K562 (cell line): ENCODE measurements around the gene WBP1. TPM values are rescaled to one million over a fixed set of nuclear protein-coding genes. Genes with fewer than 3 reads are reported as not detected.

ENCODE experiments used
- CXXC5 ChIP-seq: fragments of 250-450 bp; sonication (Bioruptor Pico); IDR thresholded peaks from 2 replicates; pipeline ENCODE4 v1.8.0; 2022; ENCODE audit warnings: inconsistent platforms, mild to moderate bottlenecking, moderate library complexity
- DDX20 ChIP-seq: fragments of 450-650 bp; IDR thresholded peaks from 2 replicates; pipeline ENCODE4 v1.6.1; 2016; ENCODE audit warnings: missing genetic modification characterization, low read depth, mild to moderate bottlenecking, missing compliant biosample characterization, moderate library complexity
- ELF1 ChIP-seq: fragments of 200-800 bp; sonication (Bioruptor generic); IDR thresholded peaks from 2 replicates; pipeline ENCODE4 v1.6.1; 2016; ENCODE audit warnings: missing genetic modification characterization, missing compliant biosample characterization
- EP300 ChIP-seq: IDR thresholded peaks from 2 replicates; pipeline ENCODE4 v1.6.1; 2012; ENCODE audit warnings: low read length, improper control_type of control experiment
- FOXJ2 ChIP-seq: fragments of 200-800 bp; sonication (Bioruptor generic); IDR thresholded peaks from 2 replicates; pipeline ENCODE4 v1.6.1; 2016; ENCODE audit warnings: missing genetic modification characterization, missing compliant biosample characterization
- HDAC1 ChIP-seq, 2 experiments: fragments of 450-650 bp; IDR thresholded peaks; 2 replicates each; pipeline ENCODE4 v1.6.1; 2016 to 2017; ENCODE audit warnings: inconsistent platforms in 1 of 2, mild to moderate bottlenecking in 1 of 2, moderate library complexity in 1 of 2
- HDAC2 ChIP-seq: fragments of 450-650 bp; IDR thresholded peaks from 2 replicates; pipeline ENCODE4 v1.6.1; 2016; ENCODE audit warnings: mild to moderate bottlenecking
- HDAC6 ChIP-seq: IDR thresholded peaks from 2 replicates; pipeline ENCODE4 v1.6.1; 2012; ENCODE audit warnings: low read depth, mild to moderate bottlenecking, control low read depth, inconsistent platforms, low read length, moderate library complexity
- ILF3 ChIP-seq: fragments of 450-650 bp; IDR thresholded peaks from 2 replicates; pipeline ENCODE4 v1.6.1; 2018; ENCODE audit warnings: antibody characterized with exemption, mild to moderate bottlenecking, moderate library complexity, borderline replicate concordance
- NELFE ChIP-seq: IDR thresholded peaks from 2 replicates; pipeline ENCODE4 v1.6.1; 2011; ENCODE audit warnings: mild to moderate bottlenecking; ENCODE audit not compliant: insufficient read depth, insufficient read length
- RAD21 ChIP-seq, 2 experiments: fragments of 250-450 bp in 1 of 2; fragments of 450-650 bp in 1 of 2; sonication (Bioruptor Pico) in 1 of 2; formaldehyde crosslinking in 1 of 2; IDR thresholded peaks in 1 of 2; conservative IDR thresholded peaks in 1 of 2; 2 replicates each; pipeline versions ENCODE4 v1.4.0 to v1.8.0; 2020 to 2022; ENCODE audit warnings: mild to moderate bottlenecking in 2 of 2, moderate library complexity in 1 of 2
- SIN3B ChIP-seq: fragments of 450-650 bp; IDR thresholded peaks from 2 replicates; pipeline ENCODE4 v1.6.1; 2017; ENCODE audit warnings: low read depth, mild to moderate bottlenecking, moderate library complexity
- SNIP1 ChIP-seq: fragments of 450-650 bp; IDR thresholded peaks from 2 replicates; pipeline ENCODE4 v1.7.1; 2017; ENCODE audit warnings: low read depth, mild to moderate bottlenecking
- TAF1 ChIP-seq: IDR thresholded peaks from 2 replicates; pipeline ENCODE4 v1.6.1; 2011; ENCODE audit warnings: mild to moderate bottlenecking, low read length, moderate library complexity; ENCODE audit not compliant: insufficient read depth, control insufficient read depth, severe bottlenecking; ENCODE audit errors: extremely low read depth
- TBL1XR1 ChIP-seq, 2 experiments: IDR thresholded peaks; 2 replicates each; pipeline ENCODE4 v1.6.1; 2012; ENCODE audit warnings: improper control_type of control experiment in 2 of 2, low read length in 2 of 2, mild to moderate bottlenecking in 1 of 2
- TBP ChIP-seq: optimal IDR thresholded peaks from 2 replicates; pipeline ENCODE3; 2011; ENCODE audit warnings: low read depth, low read length, improper control_type of control experiment
- TFAM ChIP-seq: fragments of 250-450 bp; sonication (Bioruptor Pico); conservative IDR thresholded peaks from 2 replicates; pipeline ENCODE4 v1.5.0; 2021; ENCODE audit warnings: mild to moderate bottlenecking, moderate library complexity
- YY1 ChIP-seq, 3 experiments: IDR thresholded peaks; 2 replicates each; pipeline ENCODE4 v1.6.1; 2011; ENCODE audit warnings: low read length in 2 of 3, mild to moderate bottlenecking in 2 of 3, moderate library complexity in 2 of 3, borderline replicate concordance in 1 of 3, control low read depth in 1 of 3, low read depth in 1 of 3; ENCODE audit not compliant: insufficient read depth in 3 of 3, insufficient replicate concordance in 2 of 3, control insufficient read depth in 1 of 3, insufficient read length in 1 of 3; ENCODE audit errors: extremely low read depth in 1 of 3
- ZC3H8 ChIP-seq: fragments of 450-650 bp; IDR thresholded peaks from 2 replicates; pipeline ENCODE4 v1.6.1; 2017
- ZFX ChIP-seq: sonication (generic); formaldehyde crosslinking; IDR thresholded peaks from 2 replicates; pipeline ENCODE4 v1.8.0; 2022; ENCODE audit warnings: mild to moderate bottlenecking, missing genetic modification reagents, moderate library complexity
- polyA plus RNA-seq, 8 experiments: library from polyadenylated mRNA; depleted of rRNA in 4 of 8; stranded (reverse) in 5 of 8; unstranded in 3 of 8; fragments of >200 nt; fragmentation: Nextera tagmentation in 2 of 8; fragmentation: Illumina TruSeq in 1 of 8; extraction: Ambion mirVana in 2 of 8; extraction: Trizol in 1 of 8; gene quantifications; 2 replicates each; pipeline versions ENCODE4 v1.2.1 to v1.2.3, GENCODE V29; 2011 to 2014; ENCODE audit warnings: inconsistent platforms in 1 of 8, missing spikeins in 1 of 8
- total RNA-seq, 7 experiments: library from RNA; depleted of rRNA in 6 of 7; stranded (reverse); fragments of >200 nt in 6 of 7; fragmentation: Illumina TruSeq in 2 of 7; extraction: Trizol in 2 of 7; gene quantifications; 2 replicates each; pipeline versions ENCODE4 v1.2.1 to v1.2.3, GENCODE V29; 2011 to 2021; ENCODE audit warnings: low replicate concordance in 1 of 7
- TF ChIP-seq, protein P1 (sequence below): sonication (generic); formaldehyde crosslinking; IDR thresholded peaks from 2 replicates; pipeline ENCODE4 v1.8.0; 2022; ENCODE audit warnings: mild to moderate bottlenecking, low read depth, missing genetic modification reagents
- TF ChIP-seq, protein P2 (sequence below), 2 experiments: fragments of 450-650 bp; conservative IDR thresholded peaks; 2 replicates each; pipeline ENCODE4 v1.6.1; 2017; ENCODE audit warnings: mild to moderate bottlenecking in 2 of 2, moderate library complexity in 2 of 2
- TF ChIP-seq, protein P3 (sequence below): sonication (generic); formaldehyde crosslinking; IDR thresholded peaks from 2 replicates; pipeline ENCODE4 v1.8.0; 2022; ENCODE audit warnings: missing genetic modification reagents, mild to moderate bottlenecking, moderate library complexity, borderline replicate concordance

The WBP1 gene
- total and polyA plus RNA-seq, 9 of the 15 experiments (the other 6 are each of a cell fraction or from before 2014, with no cell fraction given) = 1.9 to 27.7 (median 14.2) TPM

DNA sequence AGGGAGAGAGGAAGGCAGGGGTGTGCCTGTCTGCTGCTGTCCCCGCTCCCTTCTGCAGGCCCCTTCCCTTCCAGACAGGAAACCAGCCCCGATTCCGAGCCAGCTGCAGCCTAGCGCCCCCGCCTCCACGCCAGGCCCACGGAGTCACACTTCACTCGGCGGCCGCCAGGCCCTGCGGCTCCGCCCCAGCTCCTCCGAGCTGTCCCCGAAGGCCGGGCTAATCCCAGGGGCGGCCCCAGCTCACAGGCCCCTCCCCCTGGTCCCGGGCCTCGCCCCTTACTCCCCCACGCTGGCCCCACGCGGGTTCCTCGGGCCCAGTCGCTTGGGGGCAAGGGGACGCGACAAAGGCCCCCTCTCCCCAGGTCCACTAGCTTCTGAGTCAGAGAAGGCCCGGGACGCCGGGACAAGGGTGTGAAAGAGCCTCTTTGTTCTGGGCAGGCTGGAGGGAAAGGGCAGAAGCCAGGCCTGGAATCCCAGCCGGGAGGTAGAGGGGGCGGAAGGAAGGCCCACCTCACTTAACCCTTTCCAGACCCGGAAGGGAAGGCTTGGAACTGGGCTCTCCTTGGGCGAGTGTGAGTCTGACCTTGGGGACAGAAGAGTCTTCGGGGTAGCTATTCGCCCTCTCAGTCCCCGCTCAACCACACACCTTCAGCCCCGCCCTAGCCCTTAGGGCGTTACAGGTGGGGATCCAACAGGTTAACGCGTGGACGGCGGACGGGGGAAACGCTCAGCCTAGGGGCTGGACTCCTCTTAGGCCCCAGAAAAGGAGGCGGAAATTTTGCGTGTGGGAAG lies 17.7 kb upstream of the WBP1 start (continued):
- TF ChIP-seq, protein P1, sequence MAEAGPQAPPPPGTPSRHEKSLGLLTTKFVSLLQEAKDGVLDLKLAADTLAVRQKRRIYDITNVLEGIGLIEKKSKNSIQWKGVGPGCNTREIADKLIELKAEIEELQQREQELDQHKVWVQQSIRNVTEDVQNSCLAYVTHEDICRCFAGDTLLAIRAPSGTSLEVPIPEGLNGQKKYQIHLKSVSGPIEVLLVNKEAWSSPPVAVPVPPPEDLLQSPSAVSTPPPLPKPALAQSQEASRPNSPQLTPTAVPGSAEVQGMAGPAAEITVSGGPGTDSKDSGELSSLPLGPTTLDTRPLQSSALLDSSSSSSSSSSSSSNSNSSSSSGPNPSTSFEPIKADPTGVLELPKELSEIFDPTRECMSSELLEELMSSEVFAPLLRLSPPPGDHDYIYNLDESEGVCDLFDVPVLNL (CRISPR knock-in tag) = no peak
- TF ChIP-seq HDAC6 = no peak
- TF ChIP-seq SNIP1 = no peak
- TF ChIP-seq CXXC5 (CRISPR knock-in tag) = peak; percentile 62
- TF ChIP-seq HDAC1 (IDR thresholded peaks at IDR 0.05) = peak in 1 of 2 experiments; percentile 46; a peak in 2 of 4 replicates
- TF ChIP-seq ELF1 = 0 out of 2 replicates have a peak, but pooled peaks have one; percentile 21
- no peak for TF ChIP-seq ZC3H8
- no peak for TF ChIP-seq EP300
- no peak for TF ChIP-seq TFAM (CRISPR knock-in tag)
- peak; percentile 28; the same call in 1 of the 2 replicates for TF ChIP-seq SIN3B
- peak; percentile 60 for TF ChIP-seq TAF1
- TF ChIP-seq TBP = peak; percentile 34
- TF ChIP-seq, protein P2, sequence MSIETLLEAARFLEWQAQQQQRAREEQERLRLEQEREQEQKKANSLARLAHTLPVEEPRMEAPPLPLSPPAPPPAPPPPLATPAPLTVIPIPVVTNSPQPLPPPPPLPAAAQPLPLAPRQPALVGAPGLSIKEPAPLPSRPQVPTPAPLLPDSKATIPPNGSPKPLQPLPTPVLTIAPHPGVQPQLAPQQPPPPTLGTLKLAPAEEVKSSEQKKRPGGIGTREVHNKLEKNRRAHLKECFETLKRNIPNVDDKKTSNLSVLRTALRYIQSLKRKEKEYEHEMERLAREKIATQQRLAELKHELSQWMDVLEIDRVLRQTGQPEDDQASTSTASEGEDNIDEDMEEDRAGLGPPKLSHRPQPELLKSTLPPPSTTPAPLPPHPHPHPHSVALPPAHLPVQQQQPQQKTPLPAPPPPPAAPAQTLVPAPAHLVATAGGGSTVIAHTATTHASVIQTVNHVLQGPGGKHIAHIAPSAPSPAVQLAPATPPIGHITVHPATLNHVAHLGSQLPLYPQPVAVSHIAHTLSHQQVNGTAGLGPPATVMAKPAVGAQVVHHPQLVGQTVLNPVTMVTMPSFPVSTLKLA (conservative IDR thresholded peaks at IDR 0.05) = peak; percentile 50 to 64; a peak in 3 of 4 replicates
- TF ChIP-seq DDX20 (tag) = no peak
- no peak for TF ChIP-seq ILF3
- TF ChIP-seq TBL1XR1 (IDR thresholded peaks at IDR 0.05; ENCODE audit: low read length in 2 of 2) = no peak
- no peak for TF ChIP-seq NELFE
- no peak for TF ChIP-seq FOXJ2 (tag)
- TF ChIP-seq YY1 (IDR thresholded peaks at IDR 0.05; ENCODE audit: borderline replicate concordance in 1 of 3, control insufficient read depth in 1 of 3, extremely low read depth in 1 of 3, insufficient read depth in 3 of 3, insufficient read length in 1 of 3, insufficient replicate concordance in 2 of 3, low read depth in 1 of 3, low read length in 2 of 3) = peak in 2 of 3 experiments; percentile 39 to 54
- peak; percentile 93 for TF ChIP-seq ZFX (CRISPR knock-in tag)
- TF ChIP-seq RAD21 (CRISPR knock-in tag; conservative IDR thresholded peaks at IDR 0.05 in 1 of 2, IDR thresholded peaks at IDR 0.05 in 1 of 2) = 0 out of 4 replicates have a peak, but pooled peaks of 1 of the 2 experiments have one; percentile 19
- TF ChIP-seq HDAC2 = no peak; the same call in 1 of the 2 replicates
- TF ChIP-seq, protein P3, sequence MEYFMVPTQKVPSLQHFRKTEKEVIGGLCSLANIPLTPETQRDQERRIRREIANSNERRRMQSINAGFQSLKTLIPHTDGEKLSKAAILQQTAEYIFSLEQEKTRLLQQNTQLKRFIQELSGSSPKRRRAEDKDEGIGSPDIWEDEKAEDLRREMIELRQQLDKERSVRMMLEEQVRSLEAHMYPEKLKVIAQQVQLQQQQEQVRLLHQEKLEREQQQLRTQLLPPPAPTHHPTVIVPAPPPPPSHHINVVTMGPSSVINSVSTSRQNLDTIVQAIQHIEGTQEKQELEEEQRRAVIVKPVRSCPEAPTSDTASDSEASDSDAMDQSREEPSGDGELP = peak; percentile 92
